NCI-H345 treated with DMSO at 0.1 percent for 48 hours (cell line): Measurements from ENCODE around the gene ANKS3.

ENCODE experiments used
- DNase-seq: peaks from one replicate; lab custom pipeline; 2025; ENCODE audit not compliant: unreplicated experiment; lab: John Stamatoyannopoulos, UW

ANKS3 gene

GRCh38 chr16:4673387-4674046, 60.6 kb downstream of the ANKS3 start:
- no peak for DNase-seq

GRCh38 chr16:4668313-4668960, 65.6 kb downstream of the ANKS3 start:
- DNase-seq = no peak

- no peak for DNase-seq
Observed at GRCh38 chr16:4667203-4667963, 66.7 kb downstream of the ANKS3 start.

- no peak for DNase-seq
Observed at GRCh38 chr16:4666537-4667202, 67.4 kb downstream of the ANKS3 start.

GRCh38 chr16:4664538-4665418, 69.3 kb downstream of the ANKS3 start:
- DNase-seq = peak; percentile 40

DNA sequence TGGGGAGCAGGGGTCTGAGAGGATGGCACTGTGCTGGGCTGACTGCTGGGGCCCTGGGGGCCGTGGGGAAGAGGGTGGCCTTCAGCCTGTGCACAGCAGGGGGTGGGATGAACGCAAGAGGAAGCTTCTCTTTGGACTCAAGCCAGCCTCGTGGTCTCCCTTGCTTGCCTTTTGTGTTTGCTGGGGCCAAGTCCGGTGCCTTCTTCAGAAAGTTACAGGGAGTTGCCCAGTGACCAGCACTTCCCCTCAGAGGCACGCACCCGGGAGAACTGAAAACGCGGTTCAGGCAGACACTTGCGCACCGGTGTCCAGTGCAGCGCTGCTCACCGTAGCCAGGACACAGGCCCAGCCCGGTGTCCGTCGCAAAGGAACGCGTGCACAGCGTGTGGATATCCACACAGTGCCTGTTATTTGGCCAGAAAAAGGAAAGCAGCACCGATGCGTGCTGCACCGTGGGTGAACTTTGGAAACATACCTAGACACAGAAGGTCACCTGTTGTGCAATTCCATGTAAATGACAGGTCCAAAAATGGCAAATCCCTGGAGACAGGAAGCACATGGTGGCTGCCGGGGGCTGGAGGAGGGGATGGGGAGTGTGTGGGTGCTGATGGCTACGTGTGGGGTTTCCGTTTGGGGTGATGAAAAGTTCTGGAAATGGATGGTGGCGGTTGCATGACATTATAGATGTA, 70.2 kb downstream of the ANKS3 start:
- no peak for DNase-seq

DNA sequence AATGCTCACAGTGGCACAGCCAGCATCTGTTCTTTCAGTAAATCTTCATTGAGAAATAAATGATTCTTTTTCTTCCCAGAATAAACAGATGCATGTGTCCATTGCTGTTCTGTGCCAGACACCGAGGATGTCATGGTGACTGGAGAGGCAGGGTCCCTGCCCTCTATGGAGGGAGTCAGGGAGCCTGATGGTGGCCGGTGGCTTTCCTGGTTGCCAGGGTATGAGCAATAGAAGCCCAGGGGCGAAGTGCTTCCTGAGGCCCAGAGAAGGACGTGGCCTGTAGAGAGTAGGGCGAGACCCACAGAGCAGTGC, 70.7 kb downstream of the ANKS3 start:
- peak; percentile 27 for DNase-seq

DNA sequence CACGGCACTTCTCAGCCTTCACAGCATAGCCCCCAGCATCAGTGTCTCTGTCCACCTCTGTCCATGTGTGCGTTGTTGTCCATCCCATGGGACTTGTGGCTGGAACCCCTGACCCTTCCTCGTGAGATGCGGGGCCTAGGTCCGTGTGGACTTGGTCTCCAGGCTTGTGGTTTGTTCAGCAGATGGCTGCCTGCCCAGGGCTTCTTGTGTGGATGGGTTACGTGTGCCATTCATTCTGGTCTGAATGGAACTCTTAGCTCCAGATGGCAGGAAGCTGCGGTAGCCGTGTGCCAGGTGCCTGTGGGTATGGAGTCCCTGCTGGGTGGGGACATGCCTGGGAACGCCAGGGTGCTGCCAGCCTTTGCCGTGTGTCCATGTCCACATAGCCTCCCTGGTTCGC, 72.4 kb downstream of the ANKS3 start:
- peak; percentile 84 for DNase-seq

- peak; percentile 14 for DNase-seq
Observed at GRCh38 chr16:4660454-4661007, 73.5 kb downstream of the ANKS3 start.

- no peak for DNase-seq
Observed at GRCh38 chr16:4659363-4660353, 74.4 kb downstream of the ANKS3 start.

GRCh38 chr16:4656695-4657686, 77.1 kb downstream of the ANKS3 start:
- DNase-seq = no peak

GRCh38 chr16:4656221-4656620, 77.8 kb downstream of the ANKS3 start:
- no peak for DNase-seq

DNA sequence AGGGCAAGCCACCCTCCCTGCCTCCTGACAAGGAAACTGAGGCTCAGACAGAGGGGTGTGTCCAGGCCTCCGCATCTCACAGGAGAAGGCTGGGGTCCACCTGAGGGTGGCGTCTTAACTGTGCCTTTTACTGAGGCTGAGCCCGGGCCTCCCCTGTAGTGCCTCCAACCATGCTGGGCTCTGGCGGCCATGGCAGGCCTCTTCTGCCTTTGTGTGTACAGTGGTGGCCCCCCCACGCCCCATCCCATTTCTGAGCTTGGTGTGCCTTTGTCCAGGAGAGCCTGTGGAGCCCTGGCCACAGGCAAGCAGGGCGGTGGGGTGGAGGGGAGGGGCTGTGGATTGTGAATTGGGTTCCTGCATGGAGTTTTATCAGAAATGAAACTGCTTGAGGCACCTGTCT, 78.3 kb downstream of the ANKS3 start:
- no peak for DNase-seq

- no peak for DNase-seq
Observed at GRCh38 chr16:4654964-4655590, 79.0 kb downstream of the ANKS3 start.

- no peak for DNase-seq
Observed at GRCh38 chr16:4654011-4654963, 79.8 kb downstream of the ANKS3 start.

DNA sequence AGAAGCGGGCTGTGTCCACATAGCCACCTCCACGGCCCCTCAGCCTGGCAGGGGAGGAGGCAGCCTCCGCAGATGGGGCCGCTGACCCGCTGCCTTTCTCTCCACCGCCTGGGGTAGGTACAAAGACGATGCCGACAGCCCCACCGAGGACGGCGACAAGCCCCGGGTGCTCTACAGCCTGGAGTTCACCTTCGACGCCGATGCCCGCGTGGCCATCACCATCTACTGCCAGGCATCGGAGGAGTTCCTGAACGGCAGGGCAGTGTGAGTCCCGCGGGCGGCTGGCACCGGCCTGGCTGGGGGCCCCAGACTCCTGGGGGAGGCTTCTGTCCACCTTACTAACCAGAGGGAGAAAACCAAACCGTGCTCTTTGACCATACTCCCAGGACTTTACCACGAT, 81.5 kb downstream of the ANKS3 start:
- DNase-seq = no peak
